Right renal cortex interstitium (tissue), 3 donors: ENCODE results near the gene ABT1. TPM values are rescaled to one million over a fixed set of nuclear protein-coding genes. Genes with fewer than 3 reads are reported as not detected.
"Not testable (repeated sequence)": the region's sequence is repeated elsewhere in the genome, so short reads cannot be mapped to it uniquely, and the experiment has no call there.

Experiments used
- DNase-seq, 3 donors: peaks; one replicate each; pipeline ENCODE4 v3.0.0-alpha.2; 2013; ENCODE audit warnings: low read depth in 3 of 3, low spot score in 2 of 3
- polyA plus RNA-seq, 3 donors: library from polyadenylated mRNA; unstranded; fragments of 120-200 nt; gene quantifications; one replicate each; pipeline ENCODE4 v1.2.1, GENCODE V29; 2013; ENCODE audit not compliant: insufficient read length in 3 of 3

Gene ABT1
- polyA plus RNA-seq: 10 to 100 TPM; 14.5 to 15.3 (median 15.1) TPM

DNA sequence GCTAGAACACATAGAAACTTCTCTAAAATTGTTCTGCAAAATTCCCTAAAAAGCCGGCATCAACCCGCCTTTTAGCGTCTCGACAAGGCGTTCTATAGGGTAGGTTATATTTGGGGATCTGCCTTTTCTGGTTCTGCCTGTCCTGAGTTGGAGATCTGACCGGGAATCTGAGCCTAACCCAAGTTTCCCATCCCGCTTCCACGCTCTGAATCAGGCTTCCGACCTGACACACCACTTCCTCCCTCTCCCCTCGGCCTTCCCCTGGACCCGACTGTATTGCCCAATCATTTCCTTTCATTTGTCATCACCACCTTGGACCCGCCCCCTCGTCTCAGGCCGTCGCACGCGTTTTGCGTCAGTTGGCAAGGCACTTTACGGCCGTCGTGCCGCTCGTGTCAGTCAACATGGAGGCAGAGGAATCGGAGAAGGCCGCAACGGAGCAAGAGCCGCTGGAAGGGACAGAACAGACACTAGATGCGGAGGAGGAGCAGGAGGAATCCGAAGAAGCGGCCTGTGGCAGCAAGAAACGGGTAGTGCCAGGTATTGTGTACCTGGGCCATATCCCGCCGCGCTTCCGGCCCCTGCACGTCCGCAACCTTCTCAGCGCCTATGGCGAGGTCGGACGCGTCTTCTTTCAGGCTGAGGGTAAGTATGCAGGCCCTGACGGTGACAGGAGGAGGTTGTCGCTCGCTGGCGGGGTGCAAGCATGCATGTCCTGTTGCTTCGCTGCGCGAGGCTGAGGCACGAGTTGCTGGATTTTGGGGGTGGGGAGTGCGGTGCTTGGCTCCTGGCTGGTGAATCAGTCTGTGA lies at the start of gene ABT1:
TSS of gene ABT1 (plus strand) at position 375 of the 810 bp plus-strand sequence. CDS start at position 405, 30 bp downstream.
- DNase-seq: peak; percentile 97

DNA sequence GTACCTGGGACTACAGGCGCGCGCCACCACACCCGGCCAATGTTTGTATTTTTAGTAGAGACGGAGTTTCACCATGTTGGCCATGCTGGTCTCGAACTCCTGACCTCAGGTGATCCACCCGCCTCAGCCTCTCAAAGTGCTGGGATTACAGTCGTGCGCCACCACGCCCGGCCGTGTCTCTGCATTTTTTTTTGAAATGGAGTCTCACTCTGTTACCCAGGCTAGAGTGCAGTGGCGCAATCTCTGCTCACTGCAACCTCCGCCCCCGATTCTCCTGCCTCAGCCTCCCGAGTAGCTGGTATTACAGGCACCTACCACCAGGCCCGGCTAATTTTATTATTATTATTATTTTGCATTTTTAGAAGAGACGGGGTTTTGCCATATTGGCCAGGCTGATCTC lies 49.4 kb upstream of the ABT1 start:
- DNase-seq: not testable (repeated sequence)

DNA sequence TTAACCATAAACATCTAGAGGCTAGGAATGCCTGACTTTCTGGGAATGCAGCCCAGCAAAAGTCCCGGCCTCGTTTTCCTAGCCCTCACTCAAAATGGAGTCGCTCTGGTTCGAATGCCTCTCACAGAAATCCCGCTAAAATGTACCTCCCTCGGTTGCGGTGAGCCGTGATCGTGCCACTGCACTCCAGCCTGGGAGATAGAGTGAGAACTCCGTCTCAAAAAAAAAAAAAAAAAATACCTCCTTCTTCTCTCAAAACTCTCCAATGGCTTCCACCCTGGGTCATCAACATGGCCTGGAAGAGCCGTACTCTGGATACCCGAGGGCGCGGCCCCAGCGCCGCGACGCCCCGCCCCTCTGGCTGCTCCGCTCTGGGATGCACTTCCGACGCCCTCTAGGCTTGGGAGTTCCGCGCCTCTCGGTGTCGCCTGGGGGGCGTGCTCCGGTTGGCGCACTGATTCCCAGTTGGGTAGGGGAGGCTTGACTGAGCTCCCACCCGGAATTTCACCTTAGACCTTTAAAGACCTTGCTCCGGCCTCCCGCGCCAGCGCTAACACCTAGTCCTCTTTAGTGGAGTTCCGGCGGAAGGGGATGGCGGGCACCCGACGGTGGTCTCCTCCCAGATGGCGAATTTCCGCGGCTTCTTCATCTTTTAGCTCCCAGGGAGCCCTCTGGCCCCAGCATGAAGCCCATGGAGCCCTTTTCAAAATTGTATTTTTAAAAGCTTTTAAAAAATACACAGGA lies 46.3 kb upstream of the ABT1 start:
- peak in 1 of 3 donors; percentile 40 for DNase-seq

DNA sequence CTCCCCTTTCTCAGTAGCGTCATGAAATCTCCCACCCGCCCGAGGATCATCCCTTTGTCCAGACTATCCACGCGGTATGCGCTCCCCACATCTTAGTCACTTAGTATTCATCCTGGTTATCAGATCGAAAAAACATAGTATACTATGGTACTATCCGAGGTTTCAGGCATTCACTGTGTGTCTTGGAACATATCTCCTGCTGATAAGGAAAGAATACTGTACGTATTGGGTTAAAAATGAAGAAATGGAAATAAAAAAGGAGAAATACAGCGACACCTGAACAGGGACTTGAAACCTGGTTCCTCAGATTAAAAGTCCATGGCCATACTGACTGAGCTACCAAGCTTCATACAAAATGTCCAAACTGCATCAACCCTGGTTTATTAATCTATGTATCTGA lies 44.5 kb upstream of the ABT1 start:
- DNase-seq: no peak

- DNase-seq: no peak
Measured at GRCh38 chr6:26552640-26553188, 44.0 kb upstream of the ABT1 start.

DNA sequence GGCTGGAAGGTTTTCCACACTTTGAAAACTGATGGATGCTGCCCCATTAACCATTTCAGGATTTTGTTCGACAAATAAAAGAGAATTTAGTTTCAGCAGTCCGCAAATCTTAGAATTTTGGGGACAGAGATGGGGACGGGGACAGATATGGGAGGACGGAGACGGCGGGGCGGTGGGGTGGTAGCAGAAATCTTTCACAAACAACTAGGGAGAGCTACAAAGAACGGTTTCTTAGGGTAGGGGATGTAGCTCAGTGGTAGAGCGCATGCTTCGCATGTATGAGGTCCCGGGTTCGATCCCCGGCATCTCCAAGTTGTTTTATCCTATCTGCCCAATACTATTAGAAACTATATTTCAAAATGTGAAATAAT lies 43.5 kb upstream of the ABT1 start:
- no peak for DNase-seq

GRCh38 chr6:26553635-26554446 lies 42.9 kb upstream of the ABT1 start:
- DNase-seq: no peak

DNA sequence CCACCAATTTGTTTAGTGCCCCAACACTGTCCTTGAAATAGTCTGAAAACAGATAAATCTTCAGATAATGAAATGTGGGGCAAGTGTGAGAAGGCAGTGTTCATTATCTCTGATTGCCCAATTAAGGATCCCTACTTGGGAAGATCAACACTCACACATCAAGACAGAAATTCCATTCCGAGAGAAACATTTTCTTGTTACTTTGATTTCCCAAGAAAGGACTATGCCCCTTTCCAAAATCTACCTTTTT lies 42.4 kb upstream of the ABT1 start:
- DNase-seq: no peak

DNA sequence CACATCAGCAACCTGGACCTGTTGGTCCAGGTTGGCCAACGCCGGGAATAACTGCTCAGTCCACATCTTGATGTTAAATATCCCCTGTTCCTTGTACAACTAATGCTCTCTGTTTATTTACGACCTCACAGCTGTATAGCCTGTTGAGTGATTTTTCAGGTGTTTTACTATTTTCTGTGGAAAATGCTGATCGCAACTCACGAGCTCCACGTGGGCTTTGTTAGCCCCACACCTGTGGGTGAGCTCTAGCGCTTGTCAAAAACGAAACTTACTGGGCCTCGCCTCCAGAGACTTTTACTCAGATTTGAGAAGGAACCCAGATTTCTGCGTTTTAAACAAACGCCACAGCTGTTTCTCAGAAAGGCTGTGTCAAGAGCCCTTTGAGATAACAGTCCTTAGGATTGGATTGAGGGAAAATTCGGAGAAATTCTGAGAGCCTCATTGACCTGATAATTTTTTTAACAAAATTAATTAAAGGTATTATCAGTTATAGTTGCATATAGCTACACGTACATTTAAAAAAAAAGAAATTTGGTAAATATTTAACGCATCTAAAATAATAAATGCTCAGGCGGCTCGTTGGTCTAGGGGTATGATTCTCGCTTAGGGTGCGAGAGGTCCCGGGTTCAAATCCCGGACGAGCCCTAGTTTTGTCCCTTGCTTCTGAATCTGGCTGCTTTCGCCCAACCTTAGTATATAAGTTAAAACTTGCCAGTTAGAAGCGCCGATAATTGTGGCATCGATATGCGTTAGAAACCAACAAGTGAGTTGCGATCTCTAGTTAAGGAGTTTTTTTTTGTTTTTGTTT lies 41.9 kb upstream of the ABT1 start:
- DNase-seq: no peak

GRCh38 chr6:26555505-26556262 lies 41.1 kb upstream of the ABT1 start:
- no peak for DNase-seq

DNA sequence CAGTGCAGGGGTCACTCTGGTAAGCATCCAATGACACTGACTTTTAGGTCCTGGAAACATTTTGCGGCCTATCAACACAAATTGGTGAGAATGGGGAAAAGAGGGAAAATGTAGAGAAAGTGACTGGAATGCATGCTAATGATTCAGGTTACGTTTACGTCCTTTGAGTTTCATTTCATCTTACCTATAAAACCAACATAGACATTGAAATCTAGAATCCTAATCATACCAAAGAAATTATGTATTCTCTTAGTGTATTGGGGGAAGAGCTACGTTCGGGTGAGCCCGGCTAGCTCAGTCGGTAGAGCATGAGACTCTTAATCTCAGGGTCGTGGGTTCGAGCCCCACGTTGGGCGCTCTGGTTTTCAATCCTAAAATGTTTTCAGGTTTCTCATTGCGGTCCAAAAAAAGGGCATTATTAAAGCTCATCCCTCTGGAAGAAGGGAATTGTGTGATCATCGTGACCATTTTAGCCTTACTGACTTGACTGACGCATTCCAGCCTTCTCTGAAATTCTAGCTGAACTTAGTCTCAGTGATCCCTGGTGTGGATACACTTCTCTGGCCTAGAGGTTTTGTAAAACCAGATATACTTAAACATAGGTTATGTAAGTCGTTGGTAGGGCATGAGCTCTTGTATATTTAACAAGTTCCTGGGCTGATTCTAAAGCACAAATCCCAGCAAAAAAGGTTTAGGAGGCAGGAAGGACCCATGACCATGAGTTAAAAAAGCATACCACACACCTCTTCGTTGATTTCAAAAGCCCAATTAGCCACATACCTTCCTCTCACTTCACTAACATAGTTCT lies 40.3 kb upstream of the ABT1 start:
- DNase-seq: no peak

GRCh38 chr6:26561533-26562466 lies 35.0 kb upstream of the ABT1 start:
- DNase-seq: no peak

DNA sequence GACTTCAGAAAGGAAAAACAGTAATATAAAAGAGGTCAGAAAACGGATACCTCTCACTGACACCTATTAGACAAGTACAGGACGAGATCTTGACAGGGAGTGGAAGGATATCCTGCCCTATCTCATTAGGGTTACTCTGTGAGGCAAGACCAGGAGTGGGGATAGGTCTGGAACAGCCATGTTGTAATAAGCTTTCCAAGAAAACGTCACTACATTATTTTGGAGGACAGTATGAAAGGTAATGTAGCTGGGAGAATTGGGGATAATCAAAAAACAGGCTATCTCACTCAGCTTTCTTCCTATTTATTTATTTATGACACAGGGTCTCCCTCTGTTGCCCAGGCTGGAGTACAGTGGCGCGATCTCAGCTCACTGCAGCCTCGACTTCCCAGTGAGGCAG lies 33.3 kb upstream of the ABT1 start:
- DNase-seq: no peak

DNA sequence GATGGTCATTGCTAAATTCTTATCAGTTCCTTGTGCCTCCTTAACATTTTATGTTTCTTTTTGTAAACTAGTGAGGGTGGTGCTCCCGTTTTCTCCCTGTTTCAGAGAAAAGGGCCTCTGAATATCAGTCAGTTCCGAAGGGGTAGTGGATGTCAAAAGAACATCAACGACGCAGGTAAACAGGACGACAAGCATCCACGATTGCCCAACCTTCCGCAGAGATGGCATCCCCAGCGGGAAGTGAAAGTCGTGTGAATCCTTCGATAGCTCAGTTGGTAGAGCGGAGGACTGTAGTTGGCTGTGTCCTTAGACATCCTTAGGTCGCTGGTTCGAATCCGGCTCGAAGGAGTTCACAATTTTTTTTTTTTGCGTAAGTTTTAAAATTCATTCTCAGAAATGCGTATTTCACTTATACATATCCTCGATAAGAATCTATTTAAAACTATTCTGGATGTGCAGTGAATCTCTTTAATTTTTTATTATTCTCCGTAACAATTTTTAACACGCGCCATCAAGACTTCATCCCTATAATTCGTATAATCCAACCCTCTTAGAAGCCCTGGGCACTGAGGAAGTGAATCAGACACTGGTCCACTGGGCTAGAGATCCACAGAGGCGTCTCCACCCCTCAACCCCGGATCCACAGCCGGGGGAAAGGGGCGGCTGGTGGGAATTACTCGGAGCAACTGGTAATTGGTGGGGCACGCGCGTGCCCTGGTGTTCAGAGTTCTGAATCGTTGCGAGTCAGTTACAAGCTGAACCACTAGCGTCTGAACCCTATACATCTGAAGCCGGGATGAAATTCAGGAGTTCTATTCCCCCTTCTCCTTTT lies 27.9 kb upstream of the ABT1 start:
- DNase-seq: peak; percentile 93 to 98 (median 95)

DNA sequence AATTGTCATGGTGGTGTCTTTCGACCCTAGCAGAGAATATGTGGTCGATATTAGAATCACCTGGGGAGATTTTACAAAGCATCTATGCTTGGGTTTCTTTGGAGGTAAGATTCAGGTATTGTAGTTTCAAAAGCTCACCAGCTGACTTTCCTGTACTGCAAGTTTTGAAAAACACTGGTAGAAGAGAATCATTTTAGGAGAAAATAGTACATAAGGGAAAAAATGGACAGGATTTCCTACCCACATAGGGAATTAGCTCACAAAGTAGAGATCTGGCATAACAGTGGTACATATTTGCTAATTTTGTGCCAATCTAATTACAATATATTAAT lies 27.4 kb upstream of the ABT1 start:
- DNase-seq: no peak

DNA sequence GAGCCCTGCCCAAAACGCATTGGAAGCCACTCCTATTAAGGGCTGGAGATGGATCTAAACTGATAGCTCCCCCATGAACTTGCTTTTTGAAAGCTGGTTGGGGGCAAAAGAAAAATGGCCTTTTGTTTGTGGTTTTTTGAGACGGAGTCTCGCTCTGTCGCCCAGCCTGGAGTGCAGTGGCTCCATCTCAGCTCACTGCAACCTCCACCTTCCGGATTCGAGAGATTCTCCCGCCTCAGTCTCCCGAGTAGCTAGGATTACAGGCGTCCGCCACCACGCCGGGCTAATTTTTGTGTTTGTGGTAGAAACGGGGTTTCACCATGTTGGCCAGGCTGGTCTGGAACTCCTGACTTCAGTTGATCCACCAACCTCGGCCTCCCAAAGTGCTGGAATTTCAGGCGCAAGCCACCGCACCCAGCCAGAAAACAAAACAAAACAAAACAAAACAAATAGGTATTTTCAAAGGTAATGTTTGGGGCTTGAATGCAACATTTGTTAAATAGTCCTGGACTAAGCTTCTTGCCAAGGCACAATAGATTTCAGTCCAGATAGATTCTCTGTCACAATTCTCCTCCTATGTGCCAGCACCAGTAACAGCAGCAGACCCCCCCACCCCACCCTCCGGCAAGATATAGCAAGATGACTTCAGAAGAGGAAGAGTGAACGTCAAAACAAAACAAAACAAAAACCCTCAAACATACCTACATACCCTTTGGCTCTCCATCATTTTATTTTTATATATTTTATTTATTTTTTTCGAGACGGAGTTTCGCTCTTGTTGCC lies 26.5 kb upstream of the ABT1 start:
- no peak for DNase-seq
